GM10266 (cell line): ENCODE data around the gene UBE2M.

ENCODE experiments used
- DNase-seq: peaks from one replicate; pipeline ENCODE4 v3.0.0; 2012; ENCODE audit errors: extremely low spot score
- CTCF ChIP-seq: IDR thresholded peaks from 2 replicates; pipeline ENCODE4 v1.5.1; 2012; ENCODE audit warnings: mild to moderate bottlenecking, low read depth; ENCODE audit not compliant: control insufficient read depth, insufficient read depth; ENCODE audit errors: missing control alignments

Gene UBE2M

GRCh38 chr19:58568453-58569130 lies 10.2 kb upstream of the UBE2M start:
- no peak for DNase-seq
- no peak for TF ChIP-seq CTCF

GRCh38 chr19:58566989-58567388 lies 8.6 kb upstream of the UBE2M start:
- no peak for TF ChIP-seq CTCF
- no peak for DNase-seq

- TF ChIP-seq CTCF, result no peak
- no peak for DNase-seq
These were observed 5.4 kb upstream of the UBE2M start for GRCh38 chr19:58563823-58564222.

GRCh38 chr19:58563034-58563573 lies 4.7 kb upstream of the UBE2M start:
- no peak for TF ChIP-seq CTCF
- DNase-seq, result peak; percentile 63

GRCh38 chr19:58562122-58563033 lies 4.0 kb upstream of the UBE2M start:
- TF ChIP-seq CTCF, result no peak
- no peak for DNase-seq

GRCh38 chr19:58561373-58562121 lies 3.1 kb upstream of the UBE2M start:
- TF ChIP-seq CTCF, result no peak
- no peak for DNase-seq
